CD14-positive monocyte (primary cell): ENCODE results near the gene UGT2B11. TPM values are rescaled to one million over a fixed set of nuclear protein-coding genes. Genes with fewer than 3 reads are reported as not detected.
"Not testable (repeated sequence)": the region's sequence is repeated elsewhere in the genome, so short reads cannot be mapped to it uniquely, and the experiment has no call there.

ENCODE experiments used
- DNase-seq, 3 donors: peaks; one replicate each; pipeline ENCODE4 v3.0.0-alpha.2; 2011 to 2022
- H2AFZ ChIP-seq: 2 replicates; pipeline ENCODE4 v1.6.0; 2012; ENCODE audit warnings: mild to moderate bottlenecking, low read depth, low read length, inconsistent platforms; ENCODE audit not compliant: insufficient read depth, poor library complexity, severe bottlenecking
- H3K27ac ChIP-seq, 2 donors: 1 replicate in 1 of 2; 2 replicates in 1 of 2; pipeline ENCODE4 v1.5.1; 2012 to 2013; ENCODE audit warnings: low read length in 2 of 2, control low read depth in 1 of 2, inconsistent platforms in 1 of 2, low read depth in 1 of 2, mild to moderate bottlenecking in 1 of 2
- H3K27me3 ChIP-seq, 2 donors: one replicate each; pipeline versions ENCODE4 v1.6.0 to v1.6.1; 2011 to 2013; ENCODE audit warnings: low read length in 2 of 2; ENCODE audit not compliant: control insufficient read depth in 2 of 2, insufficient read depth in 2 of 2
- H3K36me3 ChIP-seq, 2 donors: replicated peaks in 1 of 2; 1 replicate in 1 of 2; 2 replicates in 1 of 2; pipeline versions ENCODE4 v1.5.1 to v1.6.1; 2012 to 2013; ENCODE audit warnings: low read length in 2 of 2, control low read depth in 1 of 2, inconsistent platforms in 1 of 2, mild to moderate bottlenecking in 1 of 2; ENCODE audit not compliant: insufficient read depth in 2 of 2, control insufficient read depth in 1 of 2
- H3K4me1 ChIP-seq, 2 donors: 1 replicate in 1 of 2; 2 replicates in 1 of 2; pipeline versions ENCODE4 v1.5.1 to v1.6.1; 2012 to 2013; ENCODE audit warnings: low read length in 2 of 2, control low read depth in 1 of 2, inconsistent platforms in 1 of 2, mild to moderate bottlenecking in 1 of 2, moderate library complexity in 1 of 2; ENCODE audit not compliant: insufficient read depth in 2 of 2, control insufficient read depth in 1 of 2
- H3K4me2 ChIP-seq: replicated peaks from 2 replicates; pipeline ENCODE3; 2012; ENCODE audit warnings: low read length, moderate library complexity, mild to moderate bottlenecking; ENCODE audit not compliant: poor library complexity, severe bottlenecking; ENCODE audit errors: extremely low read depth
- H3K4me3 ChIP-seq, 3 experiments: fragments of 200-600 bp in 1 of 3; sonication (generic) in 1 of 3; replicated peaks in 1 of 3; 1 replicate in 2 of 3; 2 replicates in 1 of 3; pipeline ENCODE4 v1.5.1; 2011 to 2013; ENCODE audit warnings: low read length in 3 of 3, mild to moderate bottlenecking in 3 of 3, control low read depth in 2 of 3, low read depth in 2 of 3, inconsistent platforms in 1 of 3, moderate library complexity in 1 of 3
- H3K79me2 ChIP-seq: 2 replicates; pipeline ENCODE4 v1.6.0; 2012; ENCODE audit warnings: mild to moderate bottlenecking, control low read depth, inconsistent platforms, low read length, moderate library complexity; ENCODE audit not compliant: insufficient read depth
- H3K9ac ChIP-seq: 2 replicates; pipeline ENCODE4 v1.6.0; 2017; ENCODE audit warnings: low read length, mild to moderate bottlenecking; ENCODE audit not compliant: insufficient read depth, poor library complexity, severe bottlenecking
- H3K9me3 ChIP-seq, 2 donors: replicated peaks in 1 of 2; 1 replicate in 1 of 2; 2 replicates in 1 of 2; pipeline versions ENCODE4 v1.5.1 to v1.6.1; 2012 to 2013; ENCODE audit warnings: low read length in 2 of 2, control low read depth in 1 of 2; ENCODE audit not compliant: control insufficient read depth in 1 of 2, insufficient read depth in 1 of 2
- H4K20me1 ChIP-seq: 2 replicates; pipeline ENCODE4 v1.6.0; 2012; ENCODE audit warnings: mild to moderate bottlenecking, low read length, control low read depth, moderate library complexity; ENCODE audit not compliant: insufficient read depth
- H3K27ac Mint-ChIP-seq, 7 donors: one replicate each; pipeline ENCODE4 v1.8.0; 2020; ENCODE audit warnings: mild to moderate bottlenecking in 7 of 7, mixed read lengths in 7 of 7, moderate library complexity in 6 of 7, inconsistent platforms in 2 of 7
- H3K27me3 Mint-ChIP-seq, 3 donors: one replicate each; pipeline ENCODE4 v1.8.0; 2021 to 2022; ENCODE audit warnings: low read depth in 3 of 3, mild to moderate bottlenecking in 3 of 3, mixed read lengths in 3 of 3, moderate library complexity in 3 of 3, inconsistent platforms in 1 of 3
- H3K36me3 Mint-ChIP-seq, 2 donors: one replicate each; pipeline ENCODE4 v1.8.0; 2020; ENCODE audit warnings: mixed read lengths in 2 of 2, inconsistent platforms in 1 of 2, mild to moderate bottlenecking in 1 of 2
- H3K4me1 Mint-ChIP-seq: one replicate; pipeline ENCODE4 v1.8.0; 2020; ENCODE audit warnings: mild to moderate bottlenecking, mixed read lengths
- H3K4me3 Mint-ChIP-seq, 2 donors: one replicate each; pipeline ENCODE4 v1.8.0; 2020; ENCODE audit warnings: mild to moderate bottlenecking in 2 of 2, mixed read lengths in 2 of 2, moderate library complexity in 1 of 2
- H3K9me3 Mint-ChIP-seq, 7 donors: one replicate each; pipeline ENCODE4 v1.8.0; 2020 to 2022; ENCODE audit warnings: mixed read lengths in 7 of 7, mild to moderate bottlenecking in 6 of 7, moderate library complexity in 6 of 7, inconsistent platforms in 2 of 7
- CTCF ChIP-seq: fragments of 200-600 bp; IDR thresholded peaks from one replicate; pipeline ENCODE4 v1.8.0; 2022; ENCODE audit warnings: antibody characterized with exemption, mild to moderate bottlenecking
- WGBS: methylation state at CpG from one replicate; pipeline ENCODE4 v1.1.5; 2013; ENCODE audit warnings: missing lambda C conversion rate; ENCODE audit not compliant: insufficient coverage; 5-methylcytosine and 5-hydroxymethylcytosine counted together
- intact Hi-C, 2 donors: fragments of 100-400 bp; cut with micrococcal nuclease; formaldehyde crosslinking; loops; one replicate each; pipeline versions ENCODE4 v1.15.0 to v1.15.1; 2023
- polyA plus RNA-seq, 3 donors: library from polyadenylated mRNA; depleted of rRNA in 1 of 3; unstranded in 2 of 3; stranded (reverse) in 1 of 3; fragments of 300-500 nt in 2 of 3; fragments of >200 nt in 1 of 3; fragmentation: Illumina TruSeq in 2 of 3; gene quantifications; 1 replicate in 2 of 3; 2 replicates in 1 of 3; pipeline ENCODE4 v1.2.3, GENCODE V29; 2012 to 2021

The UGT2B11 gene
- polyA plus RNA-seq, 3 donors = not detected

GRCh38 chr4:69241746-69242145, 27.2 kb upstream of the UGT2B11 start:
- H3K9me3 ChIP-seq, H3K4me3 ChIP-seq, H3K27me3 Mint-ChIP-seq, intact Hi-C loops, H3K27ac ChIP-seq, H3K4me3 Mint-ChIP-seq, H3K27ac Mint-ChIP-seq, H3K36me3 ChIP-seq, H3K36me3 Mint-ChIP-seq, H3K4me1 Mint-ChIP-seq, H3K4me2 ChIP-seq, H3K9ac ChIP-seq, H3K27me3 ChIP-seq, H2AFZ ChIP-seq, H3K4me1 ChIP-seq, H3K79me2 ChIP-seq, H4K20me1 ChIP-seq: not testable (repeated sequence)
- WGBS = no CpG with 5 or more reads among the region's 2 CpGs
- peak in 1 of 3 donors; percentile 6 for DNase-seq
- peaks cover 0 to 15% (median 6%) of the 10 kb centered on the region in 7 donors for H3K9me3 Mint-ChIP-seq

GRCh38 chr4:69240787-69241186, 26.2 kb upstream of the UGT2B11 start:
- intact Hi-C loops, DNase-seq, H3K27ac Mint-ChIP-seq, H3K27me3 Mint-ChIP-seq, H3K9ac ChIP-seq, H3K9me3 ChIP-seq, H3K27ac ChIP-seq, H3K4me1 ChIP-seq, H3K4me3 ChIP-seq, H3K4me2 ChIP-seq, H3K36me3 Mint-ChIP-seq, H3K27me3 ChIP-seq, H3K36me3 ChIP-seq, H2AFZ ChIP-seq, H3K4me3 Mint-ChIP-seq, H4K20me1 ChIP-seq, H3K4me1 Mint-ChIP-seq, H3K79me2 ChIP-seq: not testable (repeated sequence)
- no CpG with 5 or more reads among the region's 3 CpGs for WGBS
- peaks cover 0 to 10% (median 2%) of the 10 kb centered on the region in 7 donors for H3K9me3 Mint-ChIP-seq

GRCh38 chr4:69239557-69240168, 25.1 kb upstream of the UGT2B11 start:
- Histone ChIP-seq H3K27ac (no peak overlapping the region), H3K4me1 (no peaks in the 10 kb centered on the region), H3K9me3 (no peaks in the 10 kb centered on the region), H3K4me2 (no peak overlapping the region), H4K20me1 (no peaks in the 10 kb centered on the region), H3K79me2 (no peaks in the 10 kb centered on the region), H2AFZ (no peak overlapping the region), H3K9ac (no peak overlapping the region), H3K27me3 (no peaks in the 10 kb centered on the region), H3K4me3 (no peak overlapping the region), H3K36me3 (no peaks in the 10 kb centered on the region)
- H3K4me1 Mint-ChIP-seq = no peaks in the 10 kb centered on the region
- H3K27me3 Mint-ChIP-seq = no peaks in the 10 kb centered on the region
- no peak for TF ChIP-seq CTCF
- H3K4me3 Mint-ChIP-seq = no peak overlapping the region
- no peak for DNase-seq
- intact Hi-C loops = no loop called here
- no peak overlapping the region for H3K27ac Mint-ChIP-seq
- H3K9me3 Mint-ChIP-seq = peaks cover 0 to 10% (median 2%) of the 10 kb centered on the region in 7 donors
- no peaks in the 10 kb centered on the region for H3K36me3 Mint-ChIP-seq
- WGBS = 0% methylated on average over 1 of the region's 6 CpGs
